ENCODE data around the gene UBE2E2.

Gene UBE2E2

GRCh38 chr3:23232016-23232415, 28.9 kb downstream of the UBE2E2 start:
- TF ChIP-seq CTCF (IDR thresholded peaks at IDR 0.05; ENCODE audit: low read depth, low read length) = no peak
- no peak for TF ChIP-seq POLR2A (IDR thresholded peaks at IDR 0.05; ENCODE audit: extremely low read depth, insufficient read length)
- no peak for TF ChIP-seq MAX (IDR thresholded peaks at IDR 0.05; ENCODE audit: low read depth, low read length)
- no peak for TF ChIP-seq MYC (IDR thresholded peaks at IDR 0.05; ENCODE audit: low read depth, low read length)
- H3K4me3 ChIP-seq (ENCODE audit: low read depth, low read length) = no peak overlapping the region
- no peak for DNase-seq (ENCODE audit: low read depth)

GRCh38 chr3:23232854-23233253, 29.7 kb downstream of the UBE2E2 start:
- H3K4me3 ChIP-seq (ENCODE audit: low read depth, low read length) = no peak overlapping the region
- DNase-seq (ENCODE audit: low read depth) = no peak
- TF ChIP-seq POLR2A (IDR thresholded peaks at IDR 0.05; ENCODE audit: extremely low read depth, insufficient read length) (no peak), CTCF (IDR thresholded peaks at IDR 0.05; ENCODE audit: low read depth, low read length) (no peak), MYC (IDR thresholded peaks at IDR 0.05; ENCODE audit: low read depth, low read length) (no peak), MAX (IDR thresholded peaks at IDR 0.05; ENCODE audit: low read depth, low read length) (no peak)

GRCh38 chr3:23235264-23235663, 32.1 kb downstream of the UBE2E2 start:
- DNase-seq (ENCODE audit: low read depth) = no peak
- H3K4me3 ChIP-seq (ENCODE audit: low read depth, low read length) = no peak overlapping the region
- no peak for TF ChIP-seq MYC (IDR thresholded peaks at IDR 0.05; ENCODE audit: low read depth, low read length)
- no peak for TF ChIP-seq CTCF (IDR thresholded peaks at IDR 0.05; ENCODE audit: low read depth, low read length)
- no peak for TF ChIP-seq POLR2A (IDR thresholded peaks at IDR 0.05; ENCODE audit: extremely low read depth, insufficient read length)
- no peak for TF ChIP-seq MAX (IDR thresholded peaks at IDR 0.05; ENCODE audit: low read depth, low read length)

- TF ChIP-seq POLR2A (IDR thresholded peaks at IDR 0.05; ENCODE audit: extremely low read depth, insufficient read length) (no peak), MYC (IDR thresholded peaks at IDR 0.05; ENCODE audit: low read depth, low read length) (no peak), CTCF (IDR thresholded peaks at IDR 0.05; ENCODE audit: low read depth, low read length) (no peak)
Measured at GRCh38 chr3:23236890-23237289, 33.8 kb downstream of the UBE2E2 start.

GRCh38 chr3:23238156-23238555, 35.0 kb downstream of the UBE2E2 start:
- TF ChIP-seq MYC (IDR thresholded peaks at IDR 0.05; ENCODE audit: low read depth, low read length) = no peak
- no peak for TF ChIP-seq MAX (IDR thresholded peaks at IDR 0.05; ENCODE audit: low read depth, low read length)
- TF ChIP-seq POLR2A (IDR thresholded peaks at IDR 0.05; ENCODE audit: extremely low read depth, insufficient read length) = no peak
- TF ChIP-seq CTCF (IDR thresholded peaks at IDR 0.05; ENCODE audit: low read depth, low read length) = no peak
- no peak for DNase-seq (ENCODE audit: low read depth)
- H3K4me3 ChIP-seq (ENCODE audit: low read depth, low read length) = no peak overlapping the region

More at GRCh38 chr3:23236890-23237289, 33.8 kb downstream of the UBE2E2 start:
- DNase-seq (ENCODE audit: low read depth) = no peak
- no peak overlapping the region for H3K4me3 ChIP-seq (ENCODE audit: low read depth, low read length)

GRCh38 chr3:23238578-23238977, 35.5 kb downstream of the UBE2E2 start:
- DNase-seq (ENCODE audit: low read depth) = no peak
- no peak overlapping the region for H3K4me3 ChIP-seq (ENCODE audit: low read depth, low read length)
- no peak for TF ChIP-seq CTCF (IDR thresholded peaks at IDR 0.05; ENCODE audit: low read depth, low read length)
- TF ChIP-seq POLR2A (IDR thresholded peaks at IDR 0.05; ENCODE audit: extremely low read depth, insufficient read length) = no peak
- no peak for TF ChIP-seq MAX (IDR thresholded peaks at IDR 0.05; ENCODE audit: low read depth, low read length)
- no peak for TF ChIP-seq MYC (IDR thresholded peaks at IDR 0.05; ENCODE audit: low read depth, low read length)
